DMS 273 treated with DMSO at 0.1 percent for 48 hours (cell line): Measurements from ENCODE around the gene DSCAM.

Experiments
- DNase-seq: peaks from one replicate; lab custom pipeline; 2025; lab: John Stamatoyannopoulos, UW

The DSCAM gene

GRCh38 chr21:39976800-39977199 is 870.2 kb downstream of the DSCAM start:
- no peak for DNase-seq

GRCh38 chr21:39972976-39973770 is 873.8 kb downstream of the DSCAM start:
- DNase-seq: no peak

- DNase-seq: no peak
Observed at GRCh38 chr21:39972471-39972870, 874.5 kb downstream of the DSCAM start.

GRCh38 chr21:39971956-39972355 is 875.0 kb downstream of the DSCAM start:
- no peak for DNase-seq

GRCh38 chr21:39969691-39970364 is 877.1 kb downstream of the DSCAM start:
- DNase-seq: no peak

GRCh38 chr21:39968010-39968409 is 878.9 kb downstream of the DSCAM start:
- DNase-seq: no peak

GRCh38 chr21:39966786-39967185 is 880.2 kb downstream of the DSCAM start:
- no peak for DNase-seq

- no peak for DNase-seq
Observed at GRCh38 chr21:39965026-39965425, 881.9 kb downstream of the DSCAM start.

- no peak for DNase-seq
Observed at GRCh38 chr21:39961251-39961650, 885.7 kb downstream of the DSCAM start.
